GM12873 (cell line): ENCODE data around the gene EBLN1.

Experiments used
- TF ChIP-seq, protein P1 (sequence below): IDR thresholded peaks from 2 replicates; pipeline ENCODE4 v1.5.1; 2012; ENCODE audit warnings: low read depth, mild to moderate bottlenecking, moderate library complexity, low read length, control low read depth; ENCODE audit not compliant: insufficient read depth; ENCODE audit errors: missing control alignments

Gene EBLN1

DNA sequence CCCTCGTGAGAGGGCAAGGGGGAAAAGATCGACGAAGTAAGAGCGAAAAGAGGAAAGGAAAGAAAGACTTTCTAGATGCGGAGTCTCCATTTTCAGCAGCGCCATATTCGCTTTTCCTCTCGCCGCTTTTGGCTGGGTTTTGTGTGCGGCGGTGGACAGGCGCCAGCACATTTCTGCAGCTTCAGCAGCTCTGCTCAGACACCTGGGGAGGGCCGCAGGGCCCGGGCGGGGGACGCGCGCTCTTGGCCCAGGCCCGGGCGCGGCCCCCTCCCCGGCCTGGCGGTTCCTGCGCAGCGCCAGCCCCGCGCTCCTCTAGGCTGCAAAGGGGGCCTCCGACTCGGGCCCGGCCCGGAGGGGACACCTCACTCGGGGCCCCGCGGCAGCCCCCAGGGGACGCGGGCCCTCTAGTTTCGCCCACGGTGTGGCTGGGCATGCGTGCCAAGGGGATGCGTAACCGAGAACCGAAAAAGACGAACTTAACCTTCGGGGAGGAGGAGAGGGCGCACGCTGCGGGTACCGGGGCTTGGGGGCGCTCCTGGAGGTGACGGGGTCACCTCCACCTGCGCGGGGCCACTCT is 34.5 kb upstream of the EBLN1 start:
- TF ChIP-seq, protein P1, sequence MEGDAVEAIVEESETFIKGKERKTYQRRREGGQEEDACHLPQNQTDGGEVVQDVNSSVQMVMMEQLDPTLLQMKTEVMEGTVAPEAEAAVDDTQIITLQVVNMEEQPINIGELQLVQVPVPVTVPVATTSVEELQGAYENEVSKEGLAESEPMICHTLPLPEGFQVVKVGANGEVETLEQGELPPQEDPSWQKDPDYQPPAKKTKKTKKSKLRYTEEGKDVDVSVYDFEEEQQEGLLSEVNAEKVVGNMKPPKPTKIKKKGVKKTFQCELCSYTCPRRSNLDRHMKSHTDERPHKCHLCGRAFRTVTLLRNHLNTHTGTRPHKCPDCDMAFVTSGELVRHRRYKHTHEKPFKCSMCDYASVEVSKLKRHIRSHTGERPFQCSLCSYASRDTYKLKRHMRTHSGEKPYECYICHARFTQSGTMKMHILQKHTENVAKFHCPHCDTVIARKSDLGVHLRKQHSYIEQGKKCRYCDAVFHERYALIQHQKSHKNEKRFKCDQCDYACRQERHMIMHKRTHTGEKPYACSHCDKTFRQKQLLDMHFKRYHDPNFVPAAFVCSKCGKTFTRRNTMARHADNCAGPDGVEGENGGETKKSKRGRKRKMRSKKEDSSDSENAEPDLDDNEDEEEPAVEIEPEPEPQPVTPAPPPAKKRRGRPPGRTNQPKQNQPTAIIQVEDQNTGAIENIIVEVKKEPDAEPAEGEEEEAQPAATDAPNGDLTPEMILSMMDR: no peak

DNA sequence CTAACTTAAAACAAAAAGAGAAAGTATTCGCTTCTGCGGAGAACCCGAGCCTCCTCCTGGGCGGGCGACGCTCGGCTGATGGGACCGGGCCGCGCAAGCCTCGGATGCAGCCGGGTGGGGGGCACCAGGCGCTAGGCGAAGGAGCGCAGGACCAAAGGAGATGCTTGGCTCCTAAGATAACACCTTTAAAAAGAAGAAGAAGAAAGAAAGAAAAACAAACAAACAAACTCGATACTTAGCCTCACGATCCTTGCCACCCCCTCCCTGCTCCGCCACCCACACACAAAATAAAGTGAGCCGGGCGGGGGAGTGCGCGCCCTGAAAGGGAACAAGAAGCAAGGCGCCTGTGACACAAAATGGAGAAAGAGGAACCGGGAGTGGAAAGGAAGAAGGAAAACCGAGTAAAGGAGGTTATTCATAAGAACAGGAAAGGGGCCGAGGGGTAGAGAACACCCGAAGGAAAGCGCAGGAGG is 34.0 kb upstream of the EBLN1 start:
- TF ChIP-seq, protein P1: no peak

DNA sequence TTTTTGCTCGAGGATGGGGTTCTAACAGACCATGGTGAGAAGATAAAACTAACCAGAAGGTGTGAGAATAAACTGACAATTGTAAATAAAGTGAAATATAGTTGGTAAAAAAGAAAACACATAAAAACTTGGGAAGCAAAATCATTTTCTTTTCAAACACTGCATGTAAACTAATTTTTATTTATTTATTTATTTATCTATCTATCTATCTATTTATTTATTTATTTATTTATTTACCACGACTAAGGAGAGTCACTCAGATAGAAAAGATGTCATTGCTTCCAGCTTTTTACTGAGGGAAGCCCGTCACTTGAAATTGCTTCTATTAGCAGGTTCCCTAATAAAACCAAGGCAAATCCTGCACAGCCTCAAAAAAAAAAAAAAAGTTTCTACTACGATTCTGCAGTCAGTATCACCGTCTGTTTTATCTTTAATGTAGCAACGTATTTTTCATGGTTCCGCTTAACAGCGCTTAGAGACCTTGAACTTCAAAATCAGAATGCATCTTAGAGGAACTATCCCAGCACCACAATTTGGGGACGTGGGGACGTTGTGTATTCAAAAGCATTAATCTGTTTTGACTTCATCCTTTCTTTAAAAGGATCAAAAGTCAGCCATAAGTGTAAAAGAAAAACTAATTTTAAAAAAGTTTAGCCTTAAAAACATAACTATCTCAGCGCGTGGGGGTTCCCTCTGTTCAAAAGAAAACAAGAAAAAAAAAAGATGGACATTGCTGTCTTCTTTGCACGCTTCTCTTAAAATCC is 33.3 kb upstream of the EBLN1 start:
- TF ChIP-seq, protein P1: no peak

DNA sequence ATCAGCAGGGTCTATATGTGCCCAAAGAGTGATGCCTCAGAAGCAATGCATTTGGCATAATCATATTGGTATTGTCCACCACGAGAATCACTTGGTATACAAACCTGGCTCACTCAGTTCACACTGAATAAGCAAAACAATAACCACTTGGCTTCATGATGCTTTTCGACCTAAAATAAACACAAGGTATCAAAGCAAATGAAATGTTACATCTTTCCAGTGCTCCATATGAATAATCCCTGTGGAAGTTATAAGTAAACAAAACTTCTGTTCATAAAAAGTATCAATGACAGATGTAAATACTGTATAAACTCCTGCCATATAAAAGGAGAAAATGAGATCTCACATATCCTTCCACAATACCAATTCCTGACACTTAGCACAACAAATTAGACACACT is 29.8 kb upstream of the EBLN1 start:
- TF ChIP-seq, protein P1: no peak

DNA sequence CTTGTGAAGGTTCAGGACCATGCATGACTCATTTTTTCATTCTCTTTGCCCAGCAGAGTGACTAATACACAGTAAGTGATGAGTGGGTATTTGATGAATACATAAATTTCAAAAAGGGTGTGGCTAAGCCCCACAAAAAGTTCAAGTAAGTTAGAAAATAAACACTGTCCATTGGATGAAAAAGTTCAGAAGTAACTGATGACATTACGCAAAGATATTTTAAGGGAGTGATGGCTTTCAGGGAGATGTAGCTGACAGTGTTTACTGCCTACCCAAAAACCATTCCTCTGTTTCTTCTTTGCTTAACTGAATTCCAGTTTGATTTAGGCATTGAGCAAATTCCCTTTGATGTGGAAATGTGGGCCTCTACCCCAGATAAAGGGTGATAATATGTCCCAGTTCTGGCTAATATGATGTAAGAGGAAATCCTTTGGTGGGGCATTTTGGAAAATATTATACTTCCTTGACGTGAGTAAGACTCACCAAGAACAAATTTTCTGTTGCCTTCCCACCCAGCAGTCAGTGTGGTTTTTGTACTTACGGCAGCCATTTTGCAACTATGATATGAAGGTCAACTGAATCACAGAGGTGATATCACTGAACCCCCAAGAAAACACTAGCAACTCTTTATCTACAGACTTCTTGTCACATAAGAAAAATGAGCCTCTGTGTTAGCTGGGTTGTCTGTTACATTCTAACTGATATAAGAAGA is 29.0 kb upstream of the EBLN1 start:
- TF ChIP-seq, protein P1: no peak

DNA sequence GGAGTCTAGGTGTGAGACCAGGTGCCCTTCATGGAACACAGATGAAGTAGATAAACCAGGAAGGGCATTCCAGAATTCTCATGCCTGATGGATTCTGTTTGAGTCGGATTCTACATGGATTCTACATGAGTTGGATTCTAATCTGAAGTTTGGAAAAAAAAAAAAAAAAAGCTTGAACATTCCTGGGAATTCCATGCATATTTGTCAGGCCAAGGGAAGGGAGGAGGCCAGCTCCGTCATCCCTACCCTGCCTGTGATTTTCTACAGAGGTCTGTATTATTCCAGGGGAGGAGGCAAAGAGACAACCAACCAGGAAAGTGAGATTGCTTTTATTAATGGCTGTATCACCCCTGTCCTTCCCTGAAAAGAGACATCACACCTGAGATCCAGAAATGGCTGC is 27.8 kb upstream of the EBLN1 start:
- TF ChIP-seq, protein P1: no peak

DNA sequence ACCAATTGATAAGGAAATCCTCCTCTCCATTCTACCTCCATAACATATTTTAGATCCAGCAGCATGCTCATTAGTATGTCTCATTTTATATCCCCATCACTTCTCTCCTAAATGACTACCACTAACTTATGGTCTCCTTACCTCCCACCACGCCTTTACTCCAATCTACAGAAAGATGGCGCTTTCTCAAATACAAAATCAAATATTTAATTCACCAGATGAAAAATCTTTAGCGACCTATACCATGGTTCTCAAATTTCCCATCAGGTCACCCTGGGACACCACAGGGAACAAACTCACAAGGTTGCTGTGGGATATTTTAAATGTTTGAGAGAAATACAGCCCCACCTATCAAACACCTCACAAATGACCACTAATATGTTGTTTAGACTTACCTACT is 27.0 kb upstream of the EBLN1 start:
- TF ChIP-seq, protein P1: no peak
